Measurements from ENCODE around the gene LGI4.

GRCh38 chr19:35165200-35166058 lies 30.6 kb upstream of the LGI4 start:
- TF ChIP-seq POLR2A (IDR thresholded peaks at IDR 0.05): no peak
- TF ChIP-seq, protein P1, sequence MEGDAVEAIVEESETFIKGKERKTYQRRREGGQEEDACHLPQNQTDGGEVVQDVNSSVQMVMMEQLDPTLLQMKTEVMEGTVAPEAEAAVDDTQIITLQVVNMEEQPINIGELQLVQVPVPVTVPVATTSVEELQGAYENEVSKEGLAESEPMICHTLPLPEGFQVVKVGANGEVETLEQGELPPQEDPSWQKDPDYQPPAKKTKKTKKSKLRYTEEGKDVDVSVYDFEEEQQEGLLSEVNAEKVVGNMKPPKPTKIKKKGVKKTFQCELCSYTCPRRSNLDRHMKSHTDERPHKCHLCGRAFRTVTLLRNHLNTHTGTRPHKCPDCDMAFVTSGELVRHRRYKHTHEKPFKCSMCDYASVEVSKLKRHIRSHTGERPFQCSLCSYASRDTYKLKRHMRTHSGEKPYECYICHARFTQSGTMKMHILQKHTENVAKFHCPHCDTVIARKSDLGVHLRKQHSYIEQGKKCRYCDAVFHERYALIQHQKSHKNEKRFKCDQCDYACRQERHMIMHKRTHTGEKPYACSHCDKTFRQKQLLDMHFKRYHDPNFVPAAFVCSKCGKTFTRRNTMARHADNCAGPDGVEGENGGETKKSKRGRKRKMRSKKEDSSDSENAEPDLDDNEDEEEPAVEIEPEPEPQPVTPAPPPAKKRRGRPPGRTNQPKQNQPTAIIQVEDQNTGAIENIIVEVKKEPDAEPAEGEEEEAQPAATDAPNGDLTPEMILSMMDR (IDR thresholded peaks at IDR 0.05): no peak
